ENCODE measurements around the gene MT1F.
A peak's percentile ranks its signal among the peaks of the same experiment; 100 is the strongest.
"Not testable (repeated sequence)": the region's sequence is repeated elsewhere in the genome, so short reads cannot be mapped to it uniquely, and the experiment has no call there.

The MT1F gene

DNA sequence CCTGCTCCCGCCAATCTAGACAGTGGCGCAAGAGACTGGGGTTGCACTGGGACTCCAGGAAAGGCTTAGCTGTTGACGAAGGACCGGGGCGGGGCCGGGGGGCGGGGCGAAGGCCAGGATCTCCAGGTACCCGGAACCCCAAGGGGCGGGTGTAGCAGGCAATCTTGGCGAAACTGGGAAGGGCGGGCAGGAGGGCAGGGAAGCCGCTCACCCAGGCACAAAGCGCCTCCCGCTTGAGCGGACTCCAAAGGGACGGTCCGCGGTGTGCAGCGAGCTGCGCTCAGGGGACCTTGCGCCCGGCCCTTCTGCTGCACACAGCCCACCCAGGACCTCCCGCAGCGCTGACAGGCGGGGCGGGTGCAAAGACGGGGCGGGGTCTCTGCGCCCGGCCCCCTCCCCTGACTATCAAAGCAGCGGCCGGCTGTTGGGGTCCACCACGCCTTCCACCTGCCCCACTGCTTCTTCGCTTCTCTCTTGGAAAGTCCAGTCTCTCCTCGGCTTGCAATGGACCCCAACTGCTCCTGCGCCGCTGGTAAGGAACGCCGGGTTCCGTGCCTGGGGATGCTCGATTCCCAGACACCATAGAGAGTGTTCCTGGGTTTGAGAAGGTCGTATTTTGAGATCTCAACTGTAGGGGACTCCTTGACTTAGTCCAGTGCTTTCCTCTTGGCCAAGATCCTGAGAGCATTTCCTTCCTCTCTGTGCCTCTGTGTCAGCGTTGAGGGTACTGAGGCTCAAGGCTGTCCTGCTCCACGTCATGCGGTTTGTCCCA lies at the start of gene MT1F:
MT1F (plus strand) TSS at position 405 of the 772 bp plus-strand sequence; CDS start at position 505, 100 bp downstream.
- DNase-seq (ENCODE audit: low spot score), result peak; percentile 42

DNA sequence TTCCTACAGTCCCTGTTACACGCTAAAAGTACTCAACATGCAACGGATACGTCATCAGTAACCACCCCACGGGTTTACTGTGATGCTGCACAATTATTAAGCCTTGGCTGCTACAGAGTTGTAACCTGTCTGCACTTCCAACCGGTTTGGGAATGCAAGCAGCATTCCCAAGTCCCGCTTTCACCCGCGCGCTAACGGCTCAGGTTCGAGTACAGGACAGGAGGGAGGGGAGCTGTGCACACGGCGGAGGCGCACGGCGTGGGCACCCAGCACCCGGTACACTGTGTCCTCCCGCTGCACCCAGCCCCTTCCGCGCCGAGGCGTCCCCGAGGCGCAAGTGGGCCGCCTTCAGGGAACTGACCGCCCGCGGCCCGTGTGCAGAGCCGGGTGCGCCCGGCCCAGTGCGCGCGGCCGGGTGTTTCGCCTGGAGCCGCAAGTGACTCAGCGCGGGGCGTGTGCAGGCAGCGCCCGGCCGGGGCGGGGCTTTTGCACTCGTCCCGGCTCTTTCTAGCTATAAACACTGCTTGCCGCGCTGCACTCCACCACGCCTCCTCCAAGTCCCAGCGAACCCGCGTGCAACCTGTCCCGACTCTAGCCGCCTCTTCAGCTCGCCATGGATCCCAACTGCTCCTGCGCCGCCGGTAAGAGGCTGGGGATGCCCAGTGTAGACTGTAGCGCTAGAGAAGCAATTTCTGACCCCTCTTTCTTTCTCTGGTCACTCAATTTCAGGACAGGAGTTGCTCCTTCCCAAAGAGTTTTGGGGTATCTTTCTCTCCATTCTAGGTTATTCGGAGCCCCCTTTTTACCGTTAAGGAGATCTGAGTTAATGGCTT lies 49.5 kb upstream of the MT1F start, which contains the start of gene MT2A:
MT2A (plus strand) TSS at position 542 of the 833 bp plus-strand sequence; CDS start at position 614, 72 bp downstream.
- DNase-seq (ENCODE audit: low spot score), result peak; percentile 96

DNA sequence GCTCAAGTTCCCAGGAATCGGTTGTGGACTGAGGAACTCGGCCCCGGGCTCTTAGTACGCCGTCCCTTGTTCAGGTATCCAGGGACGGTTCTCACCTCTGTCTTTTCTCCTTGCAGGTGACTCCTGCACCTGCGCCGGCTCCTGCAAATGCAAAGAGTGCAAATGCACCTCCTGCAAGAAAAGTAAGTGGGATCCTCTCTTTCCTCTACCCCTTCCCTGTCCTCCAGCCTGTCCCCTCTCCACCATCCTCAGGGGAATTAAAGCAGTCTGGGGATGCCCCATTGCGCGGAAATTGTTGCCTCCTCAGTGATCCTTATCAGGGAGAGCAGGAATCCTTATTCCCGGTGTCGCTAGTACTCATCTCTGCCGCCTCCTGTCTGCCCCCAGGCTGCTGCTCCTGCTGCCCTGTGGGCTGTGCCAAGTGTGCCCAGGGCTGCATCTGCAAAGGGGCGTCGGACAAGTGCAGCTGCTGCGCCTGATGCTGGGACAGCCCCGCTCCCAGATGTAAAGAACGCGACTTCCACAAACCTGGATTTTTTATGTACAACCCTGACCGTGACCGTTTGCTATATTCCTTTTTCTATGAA lies 48.8 kb upstream of the MT1F start:
- no peak for DNase-seq (ENCODE audit: low spot score)

DNA sequence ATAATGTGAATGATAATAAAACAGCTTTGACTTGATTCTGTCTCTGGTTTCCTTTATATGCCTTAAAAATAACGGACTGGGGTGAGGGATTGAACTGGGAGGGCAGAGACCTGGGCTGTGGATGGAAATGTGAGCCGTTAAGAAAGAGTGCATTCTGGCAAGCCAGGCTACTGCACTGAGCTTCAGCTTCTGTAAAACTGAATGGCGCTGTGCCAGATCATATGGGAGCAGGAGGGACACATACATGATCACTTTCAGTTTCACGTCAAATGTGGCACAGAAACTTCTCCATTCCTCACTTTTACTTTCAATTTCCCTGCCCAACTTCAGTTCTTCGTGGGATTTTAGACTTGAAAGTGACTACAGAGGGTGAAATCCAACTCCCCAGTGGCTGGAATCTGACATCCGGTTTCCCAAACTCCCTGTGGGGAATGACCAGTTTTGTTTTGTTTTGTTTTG lies 48.3 kb upstream of the MT1F start:
- DNase-seq (ENCODE audit: low spot score), result no peak

DNA sequence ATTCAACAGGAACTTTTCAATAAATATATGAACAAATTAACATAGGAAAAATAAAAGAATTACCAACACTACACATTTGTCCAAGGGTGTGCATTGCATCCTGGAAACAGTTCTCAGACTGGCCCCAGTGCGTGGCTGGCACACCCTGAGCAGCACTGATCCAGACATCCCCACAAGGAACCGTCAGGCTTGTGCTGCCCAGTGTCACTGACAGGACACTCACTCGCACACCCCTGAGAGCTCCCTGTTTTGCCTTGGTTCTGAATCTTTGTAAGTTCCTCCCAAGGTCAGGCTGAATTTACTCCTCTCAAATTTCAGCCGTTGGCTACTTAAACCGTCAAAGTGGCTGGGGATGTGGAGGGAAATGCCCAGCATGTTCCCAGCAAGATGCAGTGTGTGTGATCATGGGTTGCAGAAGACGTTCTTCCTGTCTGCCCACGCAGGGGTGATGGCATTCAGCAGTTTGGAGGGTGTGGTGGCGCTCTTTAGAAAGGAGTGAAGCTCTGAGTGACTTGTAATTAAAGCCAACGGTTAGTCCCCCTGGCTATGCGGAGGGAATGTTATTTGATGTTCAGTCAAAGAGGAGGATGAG lies 47.6 kb upstream of the MT1F start:
- DNase-seq (ENCODE audit: low spot score), result peak; percentile 71

DNA sequence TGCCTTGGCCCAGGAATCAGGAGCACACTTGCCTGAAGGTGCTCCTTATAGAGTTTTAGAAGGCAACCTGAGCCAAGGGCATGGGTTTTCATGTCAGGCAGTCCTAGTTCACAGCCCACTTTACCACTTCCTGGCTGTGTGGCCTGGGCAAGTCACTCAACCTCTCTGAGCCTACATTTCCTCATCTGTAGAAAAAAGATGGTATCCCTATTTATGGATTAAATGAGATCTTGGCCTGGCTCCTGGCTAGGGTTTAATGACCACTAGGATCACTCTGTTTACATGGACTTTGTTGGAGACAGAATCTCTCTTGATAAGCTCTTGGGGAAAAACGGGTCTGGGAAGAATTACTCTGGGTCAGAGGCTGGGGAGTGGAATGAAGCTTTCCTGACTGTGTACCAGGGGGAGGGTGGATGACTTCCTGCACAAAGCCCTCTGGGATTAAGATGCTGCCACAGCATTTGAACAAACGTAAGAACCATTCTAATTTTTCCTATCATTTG lies 47.1 kb upstream of the MT1F start:
- no peak for DNase-seq (ENCODE audit: low spot score)

DNA sequence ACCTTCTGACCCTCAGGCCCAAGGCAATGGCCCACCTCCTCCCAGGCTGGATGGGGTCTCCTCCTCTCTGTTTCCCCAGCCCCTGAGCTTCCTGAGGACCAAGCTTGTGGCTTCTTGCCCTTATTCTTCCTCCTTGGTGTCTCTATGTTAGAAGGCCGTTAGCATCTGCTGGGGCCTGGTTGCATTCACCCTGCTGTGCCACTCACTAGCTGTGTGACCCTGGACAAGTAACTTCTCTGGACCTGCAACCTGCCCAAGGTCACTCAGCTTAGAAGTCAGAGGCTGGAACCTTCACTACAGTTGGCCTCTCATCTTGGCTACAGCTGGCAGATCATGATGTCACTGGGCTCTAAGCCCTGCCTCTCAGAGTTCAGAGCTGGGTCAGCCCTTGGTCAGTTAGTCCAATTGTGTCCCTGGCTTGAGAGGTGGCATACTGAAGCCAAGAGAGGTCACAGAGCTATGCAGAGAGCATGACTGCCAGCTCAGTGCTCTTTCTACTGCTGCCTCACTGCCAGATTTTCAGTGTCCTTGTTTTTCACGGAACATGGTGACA lies 46.4 kb upstream of the MT1F start:
- no peak for DNase-seq (ENCODE audit: low spot score)

DNA sequence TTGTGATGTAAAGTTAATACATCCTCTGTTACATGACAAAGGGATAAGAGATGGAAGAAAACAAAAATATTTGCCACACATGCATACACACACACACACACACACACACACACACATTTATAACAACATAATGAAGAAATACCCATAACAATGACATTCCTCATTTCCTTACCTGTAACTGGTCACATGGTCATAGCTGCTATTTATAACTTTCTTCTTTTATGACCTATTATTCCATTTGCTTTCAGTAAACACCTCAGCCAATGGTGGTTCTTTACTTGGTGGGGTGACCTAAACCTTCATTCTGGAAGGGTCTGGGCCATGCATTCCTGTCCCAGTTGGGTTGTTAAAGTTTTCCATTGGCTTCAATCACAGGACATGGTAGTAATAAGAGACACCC lies 44.1 kb upstream of the MT1F start:
- DNase-seq (ENCODE audit: low spot score), result no peak

DNA sequence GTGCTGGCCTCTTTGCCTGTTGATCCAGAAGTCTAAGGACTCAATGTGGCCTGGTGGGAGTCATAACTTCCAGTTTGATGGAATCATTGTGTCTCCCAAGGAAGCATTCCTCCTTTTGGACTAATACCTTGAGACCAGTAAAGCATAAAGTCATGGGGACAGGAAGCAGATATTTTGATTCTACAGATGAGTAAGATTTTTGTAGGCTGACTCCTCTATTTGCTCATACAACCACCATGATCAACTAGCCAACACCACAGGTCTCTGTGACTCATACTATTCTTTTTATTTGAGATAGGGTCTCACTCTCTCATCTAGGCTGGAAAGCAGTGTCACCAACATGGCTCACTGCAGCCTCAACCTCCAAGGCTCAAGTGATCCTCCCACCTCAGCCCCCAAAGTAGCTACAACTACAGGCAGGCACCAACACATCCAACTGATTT lies 43.2 kb upstream of the MT1F start:
- peak; percentile 81 for DNase-seq (ENCODE audit: low spot score)

DNA sequence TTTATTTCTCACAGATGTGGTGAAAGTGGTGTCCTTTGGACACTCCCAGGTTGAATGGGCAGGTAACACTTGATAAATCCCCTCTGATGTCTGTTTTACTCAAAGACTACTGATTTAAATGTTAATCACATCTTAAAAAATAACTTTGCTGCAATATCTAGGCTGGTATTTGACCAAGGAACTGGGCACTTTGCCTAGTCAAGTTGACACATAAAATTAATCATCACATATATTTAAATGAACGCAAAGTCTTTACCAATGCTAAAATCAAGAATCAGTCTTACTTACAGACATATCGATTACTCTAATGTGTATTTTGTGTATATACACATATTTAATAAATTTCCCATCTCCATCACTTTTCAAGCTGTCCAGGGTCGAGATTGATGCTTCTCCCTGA lies 42.4 kb upstream of the MT1F start:
- DNase-seq (ENCODE audit: low spot score), result no peak

DNA sequence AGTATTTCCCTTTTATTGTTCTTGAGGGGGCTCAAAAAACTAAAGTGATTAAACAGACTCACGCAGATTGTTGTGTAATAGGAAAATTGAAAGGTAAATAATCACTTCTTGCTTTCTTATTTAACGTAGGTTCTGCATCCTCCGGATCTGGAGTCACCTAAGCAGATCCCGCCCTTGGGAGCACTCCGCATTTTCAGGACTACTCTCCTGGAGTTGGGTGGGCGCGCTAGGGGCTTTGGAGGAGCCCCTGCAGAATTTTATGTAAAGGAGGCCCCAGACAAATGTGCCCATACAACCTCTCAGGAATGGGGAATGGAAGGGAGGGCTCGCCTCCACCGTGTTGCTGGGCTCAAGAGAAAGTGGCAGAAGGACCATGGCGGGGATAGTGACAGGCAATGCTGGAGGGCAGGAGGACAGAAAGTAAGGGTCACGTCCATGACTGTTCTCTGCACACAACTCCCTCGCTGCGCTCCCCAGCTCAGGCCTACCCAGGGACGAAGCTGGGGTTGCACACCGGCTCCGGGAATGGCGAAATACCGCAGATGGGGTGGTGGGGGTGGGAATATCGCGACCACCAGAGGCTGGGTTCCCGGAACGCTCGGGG lies 41.0 kb upstream of the MT1F start:
- no peak for DNase-seq (ENCODE audit: low spot score)

DNA sequence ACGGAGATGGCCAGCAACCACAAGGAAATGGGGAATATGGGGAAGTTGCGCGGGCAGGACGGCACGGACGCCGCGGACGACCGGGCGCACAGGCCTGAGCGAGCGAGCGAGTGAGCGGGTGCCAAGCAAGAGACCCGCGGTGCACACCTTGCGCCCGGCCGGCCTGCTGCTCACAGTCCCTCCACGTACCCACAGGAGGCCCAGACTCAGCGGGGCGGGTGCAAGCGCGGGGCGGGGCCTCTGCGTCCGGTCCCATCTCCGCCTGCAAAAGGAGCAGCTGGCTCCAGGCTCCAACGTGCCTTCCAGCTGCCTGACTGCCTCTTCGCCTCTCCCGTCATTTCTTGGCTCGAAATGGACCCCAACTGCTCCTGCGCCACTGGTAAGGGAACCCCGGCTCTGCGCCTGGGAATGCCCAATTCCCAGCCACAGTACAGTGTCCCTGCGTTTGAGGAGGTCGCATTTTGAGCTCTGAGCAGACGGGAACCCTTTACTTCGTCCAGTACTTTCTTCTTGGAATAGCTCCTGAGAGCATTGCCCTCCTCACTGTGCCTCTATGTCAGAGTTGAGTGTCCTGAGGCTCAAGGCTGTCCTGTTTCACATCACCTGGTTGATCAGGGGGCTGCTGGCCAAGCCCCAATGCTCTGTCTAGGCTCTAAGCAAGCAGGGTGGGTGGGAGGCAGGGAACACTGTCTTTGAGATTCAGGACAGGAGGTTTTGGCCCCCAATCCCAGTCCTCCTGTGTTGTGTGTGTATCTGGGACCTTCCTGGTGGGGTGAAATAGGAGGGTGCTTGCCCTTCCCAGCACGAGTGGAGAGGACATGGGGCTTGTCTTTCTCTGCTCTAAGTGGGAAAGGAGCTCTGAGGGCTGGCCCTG lies 40.3 kb upstream of the MT1F start:
- no peak for DNase-seq (ENCODE audit: low spot score)

DNA sequence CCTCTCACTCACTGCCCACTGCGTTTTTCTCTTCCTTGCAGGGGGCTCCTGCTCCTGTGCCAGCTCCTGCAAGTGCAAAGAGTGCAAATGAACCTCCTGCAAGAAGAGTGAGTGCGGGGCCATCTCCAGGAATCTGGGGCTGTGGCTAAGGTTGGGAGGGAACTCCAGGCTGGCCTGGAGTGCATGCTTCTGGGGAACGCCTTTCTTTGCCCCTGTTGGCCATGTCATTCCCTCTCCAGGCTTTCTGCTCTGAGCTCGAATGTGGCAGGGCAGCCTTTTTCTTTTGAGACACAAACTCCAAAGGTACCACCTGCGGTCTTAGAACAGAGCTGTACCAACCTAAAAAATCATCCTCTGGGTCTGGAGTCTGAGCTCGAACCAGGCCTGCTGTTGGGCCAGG lies 39.6 kb upstream of the MT1F start:
- no peak for DNase-seq (ENCODE audit: low spot score)

DNA sequence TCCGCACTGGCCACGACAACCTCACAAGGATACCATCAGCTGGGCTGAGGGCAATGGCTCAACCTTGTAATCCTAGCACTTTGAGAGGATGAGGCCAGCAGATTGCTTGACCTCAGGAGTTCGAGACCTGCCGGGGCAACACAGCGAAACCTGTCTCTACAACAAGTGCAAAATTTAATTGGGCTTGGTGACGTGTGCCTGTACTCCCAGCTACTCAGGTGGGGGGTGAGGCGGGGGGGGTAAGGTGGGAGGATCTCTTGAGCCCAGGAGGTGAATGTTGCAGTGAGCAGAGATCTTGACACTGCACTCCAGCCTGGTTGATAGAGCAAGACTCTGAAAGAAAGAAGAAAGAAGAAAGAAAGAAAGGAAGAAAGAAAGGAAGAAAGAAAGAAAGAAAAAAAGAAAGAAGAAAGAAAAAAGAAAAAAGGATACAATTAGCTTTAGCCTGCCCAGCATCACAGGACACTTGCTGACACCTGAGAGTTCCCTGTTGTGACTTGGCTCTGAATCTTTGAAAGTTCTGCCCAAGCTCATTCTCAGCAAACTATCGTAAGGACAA lies 37.3 kb upstream of the MT1F start:
- no peak for DNase-seq (ENCODE audit: low spot score)

DNA sequence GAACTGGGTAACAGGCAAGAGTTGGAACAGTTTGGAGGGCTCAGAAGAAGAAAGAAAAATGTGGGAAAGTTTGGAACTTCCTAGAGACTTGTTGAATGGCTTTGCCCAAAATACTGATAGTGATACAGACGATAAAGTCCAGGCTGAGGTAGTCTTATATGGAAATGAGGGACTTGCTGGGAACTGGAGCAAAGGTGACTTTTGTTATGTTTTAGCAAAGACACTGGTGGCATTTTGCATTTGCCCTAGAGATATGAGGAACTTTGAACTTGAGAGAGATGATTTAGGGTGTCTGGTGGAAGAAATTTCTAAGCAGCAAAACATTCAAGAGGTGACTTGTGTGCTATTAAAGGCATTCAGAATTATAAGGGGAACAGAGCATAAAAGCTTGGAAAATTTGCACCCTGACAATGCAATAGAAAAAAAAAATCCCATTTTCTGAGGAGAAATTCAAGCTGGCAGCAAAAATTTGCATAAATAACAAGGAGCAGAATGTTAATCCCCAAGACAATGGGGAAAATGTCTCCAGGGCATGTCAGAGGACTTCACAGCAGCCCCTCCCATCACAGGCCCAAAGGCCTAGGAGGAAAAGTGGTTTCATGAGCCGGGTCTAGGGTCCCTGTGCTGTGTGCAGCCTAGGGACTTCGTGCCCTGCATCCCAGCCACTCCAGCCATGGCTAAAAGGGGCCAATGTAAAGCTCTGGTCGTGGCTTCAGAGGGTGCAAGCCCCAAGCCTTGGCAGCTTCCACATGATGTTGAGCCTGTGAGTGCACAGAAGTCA lies 35.9 kb upstream of the MT1F start:
- DNase-seq (ENCODE audit: low spot score), result not testable (repeated sequence)

DNA sequence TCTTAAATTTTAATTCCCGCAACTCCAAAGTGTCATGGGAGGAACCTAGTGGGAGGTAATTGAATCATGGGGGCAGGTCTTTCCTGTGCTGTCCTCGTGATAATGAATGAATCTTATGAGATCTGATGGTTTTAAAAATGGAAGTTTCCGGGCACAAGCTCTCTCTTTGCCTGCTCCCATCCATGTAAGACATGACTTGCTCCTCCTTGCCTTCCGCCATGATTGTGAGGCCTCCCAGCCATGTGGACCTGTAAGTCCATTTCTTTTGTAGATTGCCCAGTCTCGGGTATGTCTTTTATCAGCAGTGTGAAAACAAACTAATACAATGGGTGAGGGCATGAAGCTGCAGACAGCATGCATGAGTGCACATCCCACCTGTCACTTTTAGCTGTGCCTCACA lies 34.6 kb upstream of the MT1F start:
- not testable (repeated sequence) for DNase-seq (ENCODE audit: low spot score)

DNA sequence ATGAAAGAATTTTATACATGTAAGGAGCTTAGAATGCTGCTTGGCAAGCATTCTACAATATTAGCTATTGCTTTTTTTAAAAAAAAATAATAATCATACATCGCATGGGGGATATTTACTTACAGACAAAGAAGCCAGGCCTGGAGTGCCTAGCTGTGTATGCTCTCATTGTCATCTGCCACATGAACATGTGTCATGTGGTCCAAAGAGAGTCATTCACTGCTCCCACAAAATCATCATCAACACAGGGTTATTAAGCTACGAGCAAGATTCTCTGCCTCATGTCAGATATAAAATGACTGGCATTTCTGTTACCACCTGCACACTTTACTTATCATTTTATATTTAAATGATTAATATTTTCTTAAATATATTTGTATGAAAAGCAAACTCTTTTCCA lies 34.1 kb upstream of the MT1F start:
- DNase-seq (ENCODE audit: low spot score), result no peak

DNA sequence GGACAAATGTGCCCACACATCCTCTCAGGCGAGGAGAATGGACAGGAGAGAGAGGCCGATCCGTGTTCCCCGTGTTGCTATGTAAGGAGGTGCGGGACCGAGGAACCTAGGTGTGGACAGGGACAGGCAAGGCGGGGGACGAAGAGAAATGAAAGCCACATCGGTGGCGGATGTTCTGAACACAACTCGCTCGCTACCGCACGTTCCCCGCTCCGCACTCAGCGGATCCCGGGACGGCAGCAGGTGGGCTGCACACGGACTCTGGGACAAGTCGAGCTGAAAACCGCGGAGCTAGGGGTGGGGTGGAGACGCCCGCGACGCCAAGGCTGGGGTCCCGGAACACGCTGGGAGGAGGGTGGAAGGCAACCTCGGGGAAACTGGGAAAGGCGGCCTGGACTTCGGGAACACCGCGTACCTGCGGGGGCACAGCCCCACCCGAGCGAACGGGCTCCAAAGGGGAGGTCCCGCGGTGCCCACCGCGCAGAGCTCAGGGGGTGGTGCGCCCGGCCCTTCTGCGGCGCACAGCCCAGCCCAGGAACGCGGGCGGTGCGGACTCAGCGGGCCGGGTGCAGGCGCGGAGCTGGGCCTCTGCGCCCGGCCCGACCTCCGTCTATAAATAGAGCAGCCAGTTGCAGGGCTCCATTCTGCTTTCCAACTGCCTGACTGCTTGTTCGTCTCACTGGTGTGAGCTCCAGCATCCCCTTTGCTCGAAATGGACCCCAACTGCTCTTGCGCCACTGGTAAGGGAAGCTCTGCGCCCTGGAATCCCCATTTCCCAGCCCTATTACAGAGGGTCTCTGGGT lies 32.4 kb upstream of the MT1F start, which contains the start of gene MT1E:
MT1E (plus strand) TSS at position 642 of the 803 bp plus-strand sequence; CDS start at position 713, 71 bp downstream.
- peak; percentile 79 for DNase-seq (ENCODE audit: low spot score)
